ENCODE results near the gene LRRC46. TPM values are rescaled to one million over a fixed set of nuclear protein-coding genes. Genes with fewer than 3 reads are reported as not detected.

The LRRC46 gene
- total RNA-seq, 3 donors from 2014 or later (not counting 1 experiment from before 2014, with no cell fraction given): 1.7 to 3.1 (median 2.7) TPM

DNA sequence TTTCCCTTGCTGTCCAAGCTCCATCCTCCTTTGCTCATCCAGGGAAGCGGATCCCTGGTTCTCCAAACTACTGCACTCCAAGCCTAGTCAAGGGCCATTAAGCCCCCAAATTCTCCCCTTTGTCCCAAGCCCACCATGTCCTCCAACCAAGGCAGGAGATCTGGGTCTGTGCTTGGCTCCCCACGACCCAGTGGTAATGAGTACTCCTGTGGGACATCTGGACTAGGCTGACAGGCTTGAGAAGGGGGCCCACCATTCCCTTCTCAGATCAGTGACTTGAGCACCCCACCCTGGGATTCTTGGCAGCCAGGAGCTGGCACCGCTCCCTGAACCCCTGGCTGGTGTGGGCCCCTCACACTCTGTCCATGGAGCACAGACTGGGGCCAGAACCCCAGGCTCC is 27.0 kb upstream of the LRRC46 start:
- no peaks in the 10 kb centered on the region for H3K36me3 Mint-ChIP-seq
- Histone ChIP-seq H3K36me3 (ENCODE audit: control insufficient read depth, insufficient read depth, low read length) (peaks cover 26% of the 10 kb centered on the region), H3K4me1 (ENCODE audit: control insufficient read depth, insufficient read depth, low read length) (no peaks in the 10 kb centered on the region), H3K9me3 (ENCODE audit: control insufficient read depth, insufficient read depth, low read length) (no peaks in the 10 kb centered on the region), H3K4me3 (ENCODE audit: low read length) (no peak overlapping the region), H3K27me3 (ENCODE audit: control insufficient read depth, insufficient read depth, low read length) (no peaks in the 10 kb centered on the region), H3K27ac (ENCODE audit: low read length) (no peak overlapping the region)
- no peak overlapping the region for H3K4me3 Mint-ChIP-seq
- intact Hi-C loops (cut with micrococcal nuclease): no loop called here
- DNase-seq (no peak), ATAC-seq (no peak)
- 79% methylated on average over 3 of the region's 3 CpGs for WGBS (ENCODE audit: insufficient coverage)
- no peaks in the 10 kb centered on the region for H3K4me1 Mint-ChIP-seq
- no peaks in the 10 kb centered on the region for H3K9me3 Mint-ChIP-seq
- no peaks in the 10 kb centered on the region for H3K27me3 Mint-ChIP-seq (ENCODE audit: low read depth in 2 of 2)
- TF ChIP-seq, protein P1, sequence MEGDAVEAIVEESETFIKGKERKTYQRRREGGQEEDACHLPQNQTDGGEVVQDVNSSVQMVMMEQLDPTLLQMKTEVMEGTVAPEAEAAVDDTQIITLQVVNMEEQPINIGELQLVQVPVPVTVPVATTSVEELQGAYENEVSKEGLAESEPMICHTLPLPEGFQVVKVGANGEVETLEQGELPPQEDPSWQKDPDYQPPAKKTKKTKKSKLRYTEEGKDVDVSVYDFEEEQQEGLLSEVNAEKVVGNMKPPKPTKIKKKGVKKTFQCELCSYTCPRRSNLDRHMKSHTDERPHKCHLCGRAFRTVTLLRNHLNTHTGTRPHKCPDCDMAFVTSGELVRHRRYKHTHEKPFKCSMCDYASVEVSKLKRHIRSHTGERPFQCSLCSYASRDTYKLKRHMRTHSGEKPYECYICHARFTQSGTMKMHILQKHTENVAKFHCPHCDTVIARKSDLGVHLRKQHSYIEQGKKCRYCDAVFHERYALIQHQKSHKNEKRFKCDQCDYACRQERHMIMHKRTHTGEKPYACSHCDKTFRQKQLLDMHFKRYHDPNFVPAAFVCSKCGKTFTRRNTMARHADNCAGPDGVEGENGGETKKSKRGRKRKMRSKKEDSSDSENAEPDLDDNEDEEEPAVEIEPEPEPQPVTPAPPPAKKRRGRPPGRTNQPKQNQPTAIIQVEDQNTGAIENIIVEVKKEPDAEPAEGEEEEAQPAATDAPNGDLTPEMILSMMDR (IDR thresholded peaks at IDR 0.05): no peak
- H3K27ac Mint-ChIP-seq: no peak overlapping the region

DNA sequence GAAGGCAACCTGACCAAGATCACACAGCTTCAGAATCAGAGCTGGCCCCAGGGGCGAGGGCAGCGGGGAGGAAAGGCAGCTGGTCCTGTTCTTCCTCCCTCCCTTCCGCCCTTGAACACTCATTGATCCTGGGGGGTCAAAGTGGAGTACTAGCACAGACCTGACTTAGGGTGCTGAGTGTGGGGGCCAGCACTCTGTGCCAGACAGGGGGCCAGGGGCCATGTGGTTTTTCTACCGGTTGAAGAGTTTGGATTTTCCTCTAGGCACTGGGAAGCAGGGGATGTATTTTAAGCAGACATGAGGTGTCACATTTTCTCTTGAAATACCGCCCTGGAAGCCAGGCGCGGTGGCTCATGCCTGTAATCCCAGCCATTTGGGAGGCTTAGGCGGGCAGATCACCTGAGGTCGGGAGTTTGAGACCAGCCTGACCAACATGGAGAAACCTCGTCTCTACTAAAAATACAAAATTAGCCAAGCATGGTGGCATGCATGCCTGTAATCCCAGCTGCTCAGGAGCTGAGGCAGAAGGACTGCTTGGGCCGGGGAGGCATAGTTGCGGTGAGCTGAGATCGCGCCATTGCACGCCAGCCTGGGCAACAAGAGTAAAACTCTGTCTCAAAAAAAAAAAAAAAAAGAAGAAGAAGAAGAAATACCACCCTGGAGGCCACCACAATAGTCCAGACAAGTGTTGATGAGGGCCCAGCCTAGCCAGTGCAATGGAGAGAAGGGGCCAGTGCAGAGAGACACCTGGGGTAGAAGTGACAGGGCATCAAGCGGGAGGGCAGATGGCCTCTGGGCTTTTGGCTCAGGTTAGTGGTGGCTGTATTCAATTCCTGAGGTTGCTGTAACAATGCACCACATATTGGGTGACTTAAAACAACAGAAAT is 25.2 kb upstream of the LRRC46 start:
- no peaks in the 10 kb centered on the region for H3K27me3 ChIP-seq (ENCODE audit: control insufficient read depth, insufficient read depth, low read length)
- no peaks in the 10 kb centered on the region for H3K9me3 ChIP-seq (ENCODE audit: control insufficient read depth, insufficient read depth, low read length)
- H3K4me3 ChIP-seq (ENCODE audit: low read length): no peak overlapping the region
- Mint-ChIP-seq H3K27ac (peak overlapping the region; percentile 23 to 93), H3K27me3 (ENCODE audit: low read depth in 2 of 2) (no peaks in the 10 kb centered on the region), H3K9me3 (no peaks in the 10 kb centered on the region), H3K4me3 (no peak overlapping the region), H3K36me3 (peaks cover 9% of the 10 kb centered on the region), H3K4me1 (peaks cover 10 to 15% of the 10 kb centered on the region in 2 donors)
- WGBS (ENCODE audit: insufficient coverage): 89% methylated on average over 16 of the region's 16 CpGs
- intact Hi-C loops (cut with micrococcal nuclease): no loop called here
- DNase-seq (no peak), ATAC-seq (no peak)
- H3K36me3 ChIP-seq (ENCODE audit: control insufficient read depth, insufficient read depth, low read length): peaks cover 40% of the 10 kb centered on the region
- H3K4me1 ChIP-seq (ENCODE audit: control insufficient read depth, insufficient read depth, low read length): peaks cover 11% of the 10 kb centered on the region
- no peak overlapping the region for H3K27ac ChIP-seq (ENCODE audit: low read length)
- TF ChIP-seq, protein P1 (IDR thresholded peaks at IDR 0.05): no peak

DNA sequence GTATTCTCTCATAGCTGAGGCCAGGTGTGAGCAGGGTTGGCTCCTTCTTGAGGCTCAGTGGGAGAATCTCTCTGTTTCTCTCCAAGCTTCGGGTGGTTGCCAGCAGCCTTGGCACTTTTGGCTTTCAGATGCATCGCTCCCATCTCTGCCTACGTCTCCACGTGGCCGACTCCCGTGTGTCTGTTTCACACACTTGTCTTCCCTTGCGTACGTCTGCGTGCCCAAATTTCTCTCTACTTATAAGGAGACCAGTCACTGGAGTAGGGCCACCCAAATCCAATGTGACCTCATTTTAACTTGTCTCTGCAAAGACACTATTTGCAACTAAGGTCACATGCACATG is 24.6 kb upstream of the LRRC46 start:
- Mint-ChIP-seq H3K27me3 (ENCODE audit: low read depth in 2 of 2) (no peaks in the 10 kb centered on the region), H3K27ac (peak overlapping the region; percentile 45 to 93), H3K9me3 (no peaks in the 10 kb centered on the region), H3K36me3 (peaks cover 15% of the 10 kb centered on the region), H3K4me3 (no peak overlapping the region), H3K4me1 (peaks cover 16 to 22% of the 10 kb centered on the region in 2 donors)
- Histone ChIP-seq H3K4me3 (ENCODE audit: low read length) (no peak overlapping the region), H3K9me3 (ENCODE audit: control insufficient read depth, insufficient read depth, low read length) (no peaks in the 10 kb centered on the region), H3K4me1 (ENCODE audit: control insufficient read depth, insufficient read depth, low read length) (peaks cover 11% of the 10 kb centered on the region), H3K36me3 (ENCODE audit: control insufficient read depth, insufficient read depth, low read length) (peaks cover 42% of the 10 kb centered on the region), H3K27ac (ENCODE audit: low read length) (no peak overlapping the region), H3K27me3 (ENCODE audit: control insufficient read depth, insufficient read depth, low read length) (no peaks in the 10 kb centered on the region)
- intact Hi-C loops (cut with micrococcal nuclease): no loop called here
- 94% methylated on average over 9 of the region's 9 CpGs for WGBS (ENCODE audit: insufficient coverage)
- ATAC-seq: no peak
- DNase-seq: no peak
- TF ChIP-seq, protein P1 (IDR thresholded peaks at IDR 0.05): no peak

Data from natural killer cell (primary cell).